HG02870 (cell line): ENCODE results near the gene TMEM266.

ENCODE experiments used
- ATAC-seq: cut with Tn5 transposase; IDR thresholded peaks from one replicate; pipeline ENCODE4 v1.9.1; 2021; ENCODE audit warnings: mild to moderate bottlenecking, moderate library complexity; ENCODE audit not compliant: unreplicated experiment

TMEM266 gene

DNA sequence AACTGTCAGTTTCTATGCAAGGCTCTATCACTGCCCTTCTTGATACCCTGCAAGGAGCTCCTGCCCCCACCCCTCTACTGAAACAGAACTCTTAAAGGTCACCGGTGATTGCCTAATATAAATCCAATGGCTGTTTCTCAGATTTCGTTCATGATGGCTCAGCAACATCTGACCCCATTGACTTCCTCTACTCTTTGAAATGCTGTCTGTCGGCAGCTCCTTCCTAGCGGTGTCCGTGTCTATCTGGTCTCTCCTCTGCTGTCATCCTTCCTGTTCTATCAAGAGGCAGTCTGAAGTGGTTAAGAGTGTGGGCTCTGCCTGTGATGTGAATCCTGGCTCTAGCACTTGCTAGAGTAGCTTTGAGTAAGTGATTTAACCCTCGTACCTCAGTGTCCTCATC is 5.5 kb downstream of the TMEM266 start:
- ATAC-seq, result no peak

DNA sequence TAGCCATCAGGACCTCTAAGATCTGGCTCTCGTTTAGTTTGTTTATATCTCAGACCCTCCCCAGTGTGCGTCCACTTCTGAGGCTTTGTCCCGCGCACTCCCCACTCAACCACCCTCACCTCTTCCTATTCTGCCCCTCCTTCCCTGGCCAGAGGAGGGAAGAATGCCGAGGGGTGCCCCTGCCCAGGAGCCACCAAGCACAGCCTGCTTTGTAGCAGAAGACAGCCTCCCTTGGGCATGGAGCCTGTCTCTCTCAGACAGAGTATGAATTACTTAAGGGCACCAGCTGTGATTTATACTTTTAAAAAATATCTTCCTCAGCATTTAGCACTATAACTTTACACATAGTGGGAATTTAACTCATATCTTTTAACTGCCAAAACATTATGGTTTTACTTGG is 6.0 kb downstream of the TMEM266 start:
- ATAC-seq, result no peak

DNA sequence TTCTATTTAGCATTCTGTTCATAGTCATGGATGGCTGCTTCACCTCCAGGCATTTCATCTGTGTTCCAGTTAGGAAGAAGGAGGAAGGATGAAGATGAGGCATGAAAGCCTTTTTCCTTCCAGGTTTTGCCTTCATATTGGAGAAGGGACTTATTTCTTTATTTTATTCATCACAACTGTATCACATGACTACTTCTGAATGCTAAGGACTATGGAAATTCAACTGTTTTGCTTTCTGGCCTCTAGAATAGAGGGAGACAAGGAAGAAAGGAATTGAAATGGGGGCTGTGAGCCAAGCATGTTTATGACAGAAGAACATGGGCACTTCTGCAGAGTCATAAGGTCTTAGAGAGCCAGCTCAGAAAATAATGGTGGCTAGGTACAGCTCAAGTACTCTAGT is 10.4 kb downstream of the TMEM266 start:
- ATAC-seq, result no peak

DNA sequence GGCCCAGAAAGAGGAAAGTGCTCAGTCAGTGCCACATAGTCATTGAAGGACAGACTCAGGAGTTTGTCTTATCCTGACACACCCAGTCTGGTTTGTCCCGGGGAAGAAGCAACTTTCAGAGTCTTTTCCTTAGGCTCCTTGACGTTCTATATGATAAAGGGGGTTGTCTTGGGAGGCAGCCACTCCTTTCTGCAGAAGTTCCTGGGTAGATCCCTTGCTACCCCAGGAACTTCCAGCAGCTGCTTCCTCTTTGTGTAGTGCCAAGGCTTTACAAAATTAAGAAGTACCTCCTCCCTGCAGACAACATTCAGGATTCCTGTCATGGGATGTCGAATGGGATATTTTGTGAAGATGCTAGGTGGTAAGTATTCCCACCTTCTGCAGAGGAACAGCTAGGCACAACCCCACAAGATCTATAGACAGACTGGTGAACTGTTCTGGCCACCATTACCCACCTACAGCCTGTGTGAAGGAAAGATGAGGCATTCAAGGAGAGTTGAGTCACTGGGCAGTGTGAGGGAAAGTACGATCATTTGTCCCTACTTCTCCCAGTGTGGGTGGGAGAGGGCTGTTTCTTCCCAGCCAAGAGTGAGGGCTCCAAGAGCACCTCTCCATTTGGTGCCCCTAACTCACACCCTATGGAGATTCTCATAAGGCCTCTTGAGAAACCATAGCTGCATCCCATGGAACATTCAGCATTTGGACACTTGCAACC is 11.3 kb downstream of the TMEM266 start:
- ATAC-seq, result no peak

DNA sequence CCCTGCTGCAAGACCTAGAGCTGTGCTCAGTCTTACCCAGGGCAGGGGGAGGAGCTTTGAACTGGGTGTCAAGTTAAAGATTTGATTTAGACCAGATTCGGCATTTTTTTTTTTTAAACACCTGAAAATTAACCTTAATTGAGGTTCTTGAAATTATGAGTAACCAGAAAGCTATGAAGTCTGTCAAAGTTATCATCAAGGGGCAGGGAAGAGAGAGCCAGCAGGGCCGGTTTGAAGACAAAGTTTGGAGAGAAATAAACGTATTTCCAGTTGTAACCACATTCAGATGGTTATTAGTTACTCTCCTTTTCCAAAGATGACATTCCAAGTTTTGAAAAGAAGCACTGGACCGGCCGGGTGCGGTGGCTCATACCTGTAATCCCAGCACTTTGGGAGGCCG is 12.0 kb downstream of the TMEM266 start:
- no peak for ATAC-seq

DNA sequence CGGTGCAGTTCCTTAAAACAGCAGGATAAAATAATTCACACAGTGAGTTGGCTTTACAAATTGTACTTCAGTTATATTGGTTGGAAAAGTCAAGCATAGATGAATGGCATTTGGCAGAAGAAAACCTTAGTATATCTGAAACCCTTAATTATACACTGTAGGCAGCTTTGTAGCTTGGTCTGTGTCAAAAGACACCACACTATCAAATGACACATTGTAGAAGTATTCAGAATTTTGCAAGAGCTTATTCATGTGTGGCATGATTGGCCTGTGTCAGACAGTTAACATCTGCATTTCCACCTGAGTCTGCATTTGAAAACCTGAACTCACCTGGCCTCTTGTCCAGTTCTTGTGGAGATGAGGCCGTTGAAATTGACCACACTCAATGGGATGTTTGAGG is 13.8 kb downstream of the TMEM266 start:
- no peak for ATAC-seq

DNA sequence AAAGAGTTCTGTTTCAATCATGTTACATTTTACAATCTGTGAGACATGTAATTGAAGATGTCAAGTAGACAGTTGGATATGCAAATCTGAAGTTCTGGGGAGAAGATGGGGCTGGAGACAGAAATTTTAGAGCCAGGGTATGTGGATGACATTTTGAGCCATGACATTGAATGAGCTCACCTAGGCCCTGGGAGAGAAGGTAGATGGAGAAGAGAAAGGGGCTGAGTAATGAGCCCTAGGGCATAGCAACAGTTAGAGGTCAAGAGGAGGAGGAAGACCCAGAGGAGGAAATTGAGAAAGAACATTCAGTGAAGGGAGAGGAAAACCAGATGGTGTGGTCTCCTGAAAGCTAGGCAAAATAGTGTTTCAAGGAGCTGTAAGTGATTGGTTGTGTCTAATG is 15.3 kb downstream of the TMEM266 start:
- ATAC-seq, result no peak

DNA sequence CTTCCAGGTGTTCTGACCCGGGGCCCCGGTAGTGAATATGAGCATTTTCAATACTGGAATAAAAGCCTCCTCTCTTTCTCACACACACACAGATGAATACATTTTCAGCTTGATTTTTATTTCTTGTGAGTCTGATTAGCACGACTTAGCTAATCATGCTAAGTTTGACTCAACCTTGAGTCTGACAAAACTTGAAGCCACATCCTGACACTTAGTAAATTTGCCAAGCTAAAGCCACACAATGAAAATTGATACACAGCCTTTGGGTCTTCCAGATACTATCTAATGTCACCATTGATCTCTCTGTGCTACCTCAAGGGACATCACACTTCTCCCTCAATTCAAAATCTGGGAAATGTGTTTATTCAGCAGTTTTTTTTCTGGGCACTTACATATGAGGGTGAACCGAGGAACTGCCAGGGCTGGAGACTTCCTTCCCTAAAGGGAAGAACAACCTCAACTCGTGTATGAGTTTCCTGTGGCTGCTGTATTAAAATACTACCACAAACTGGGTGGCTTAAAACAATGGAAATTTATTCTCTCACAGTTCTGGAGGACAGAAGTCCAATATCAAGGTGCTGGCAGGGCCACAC is 18.6 kb downstream of the TMEM266 start:
- ATAC-seq, result no peak

DNA sequence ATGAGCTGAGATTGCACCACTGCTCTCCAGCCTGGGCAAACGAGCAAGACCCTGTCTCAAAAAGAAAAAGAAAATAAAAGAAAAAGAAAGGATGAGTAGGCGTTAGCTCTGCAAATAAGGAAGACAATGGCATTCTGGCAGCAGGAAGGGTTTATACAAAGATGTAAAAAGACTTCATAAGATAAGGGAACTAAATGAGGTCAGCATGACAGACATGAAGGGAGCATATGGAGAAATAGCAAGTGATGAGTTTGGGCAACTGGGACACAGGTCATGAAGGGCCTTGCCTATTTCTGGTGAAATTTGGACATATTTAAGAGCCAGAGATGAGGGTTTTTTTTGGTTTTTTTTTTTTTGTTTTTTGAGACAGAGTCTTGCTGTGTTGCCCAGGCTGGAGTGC is 24.5 kb downstream of the TMEM266 start:
- ATAC-seq, result no peak

DNA sequence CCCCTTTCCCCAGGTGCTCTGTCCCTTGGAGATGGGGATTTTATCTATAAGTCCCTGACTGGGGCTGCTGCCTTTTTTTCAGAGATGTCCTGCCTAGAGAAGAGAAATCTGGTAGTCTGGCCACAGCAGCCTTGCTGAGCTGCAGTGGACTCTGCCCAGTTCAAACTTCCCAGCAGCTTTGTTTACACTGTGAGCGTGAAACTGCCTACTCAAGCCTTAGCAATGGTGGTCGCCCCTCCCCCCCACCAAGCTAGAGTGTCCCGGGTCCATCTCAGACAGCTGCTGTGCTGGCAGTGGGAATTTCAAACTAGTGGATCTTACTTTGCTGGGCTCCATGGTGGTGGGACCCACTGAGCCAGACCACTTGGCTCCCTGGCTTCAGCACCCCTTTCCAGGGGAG is 38.9 kb downstream of the TMEM266 start:
- ATAC-seq, result no peak

DNA sequence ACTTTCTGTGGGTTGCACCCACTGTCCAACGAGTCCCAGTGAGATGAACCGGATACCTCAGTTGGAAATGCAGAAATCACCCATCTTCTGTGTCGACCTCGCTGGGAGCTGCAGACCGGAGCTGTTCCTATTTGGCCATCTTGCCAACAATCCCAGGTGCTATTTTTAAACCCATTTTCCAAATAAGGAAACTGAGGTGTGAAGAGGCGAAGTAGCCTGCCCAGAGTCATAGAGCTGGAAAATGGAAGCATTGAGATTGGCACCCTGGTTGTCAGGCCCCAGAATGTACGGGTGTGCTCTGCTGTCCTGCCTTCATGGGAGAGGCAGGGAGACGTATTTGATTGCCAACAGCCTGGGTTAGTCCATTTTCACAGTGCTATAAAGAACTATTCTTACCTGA is 39.6 kb downstream of the TMEM266 start:
- ATAC-seq, result no peak

DNA sequence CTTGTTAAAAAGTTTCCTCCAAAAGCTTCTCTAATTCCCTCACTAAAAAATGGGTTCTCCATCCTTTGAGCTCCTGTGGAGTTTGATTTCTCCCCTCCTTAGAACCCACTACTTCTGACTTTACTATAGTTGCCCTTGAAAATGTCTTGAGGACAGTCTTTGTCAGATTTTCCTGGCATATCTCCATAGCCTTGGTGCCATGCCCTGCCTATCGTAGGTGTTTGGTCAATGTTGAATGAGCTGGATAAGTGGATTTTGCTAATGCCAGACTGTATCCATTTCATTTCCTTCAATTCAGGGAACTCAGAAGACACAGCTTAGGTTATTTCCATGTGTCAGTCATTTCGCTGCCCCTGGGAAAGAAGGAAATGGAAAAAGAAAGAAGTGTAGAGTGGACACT is 40.6 kb downstream of the TMEM266 start:
- ATAC-seq, result no peak

DNA sequence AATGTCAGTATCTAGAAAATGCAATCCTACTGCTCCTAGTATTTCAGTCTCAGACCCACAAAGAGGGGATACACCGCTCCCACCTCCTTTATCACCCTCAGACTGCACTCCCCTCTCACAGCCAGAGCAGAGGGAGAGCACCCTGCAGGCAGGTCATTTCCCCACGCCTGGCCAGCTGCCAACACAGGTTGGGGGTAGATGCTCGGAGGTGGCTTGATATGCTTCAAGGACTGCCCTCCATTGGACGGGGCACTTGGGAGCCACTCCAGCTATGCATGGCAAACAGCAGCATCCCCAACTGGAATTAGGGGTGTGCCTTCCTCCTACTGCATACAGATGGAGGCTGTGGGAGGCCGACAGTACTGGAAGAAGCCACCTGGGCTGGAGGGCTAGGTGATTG is 41.9 kb downstream of the TMEM266 start:
- no peak for ATAC-seq

DNA sequence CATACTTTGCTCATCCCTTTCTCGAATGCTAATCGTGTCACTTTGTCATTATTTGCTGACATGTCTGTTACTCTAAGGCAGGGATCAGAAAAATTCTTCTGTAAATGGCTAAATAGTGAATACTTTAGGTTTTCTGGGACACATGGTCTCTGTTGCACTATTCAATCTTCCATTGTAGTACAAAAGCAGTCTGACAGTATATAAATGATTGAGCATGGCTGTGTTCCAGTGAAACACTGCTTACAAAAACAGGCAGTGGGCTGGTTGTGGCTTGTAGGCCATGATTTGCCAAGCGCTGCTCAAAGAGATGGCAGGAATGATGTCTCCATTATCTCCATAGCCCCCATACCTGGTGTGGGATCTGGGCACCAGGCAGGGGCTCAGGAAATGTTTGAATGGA is 45.6 kb downstream of the TMEM266 start:
- no peak for ATAC-seq

DNA sequence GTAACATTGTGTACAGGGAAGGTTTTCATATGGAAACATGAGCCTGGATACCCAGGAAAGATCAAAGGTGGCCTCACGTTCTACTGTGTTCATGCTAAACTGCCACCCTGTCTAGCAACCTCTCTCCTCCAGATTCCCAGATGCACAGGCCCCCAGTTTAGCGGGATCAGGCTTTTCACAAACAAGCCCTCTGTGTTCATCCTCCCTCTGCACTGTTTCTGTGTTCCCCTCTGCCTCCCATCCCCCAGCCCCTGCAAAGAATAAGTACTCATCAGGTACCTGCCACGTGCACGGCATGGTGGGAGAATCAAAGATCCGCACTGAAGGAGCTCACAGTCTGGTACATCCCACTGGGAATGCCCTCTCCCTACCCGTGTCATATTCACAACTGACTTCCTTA is 46.1 kb downstream of the TMEM266 start:
- no peak for ATAC-seq

DNA sequence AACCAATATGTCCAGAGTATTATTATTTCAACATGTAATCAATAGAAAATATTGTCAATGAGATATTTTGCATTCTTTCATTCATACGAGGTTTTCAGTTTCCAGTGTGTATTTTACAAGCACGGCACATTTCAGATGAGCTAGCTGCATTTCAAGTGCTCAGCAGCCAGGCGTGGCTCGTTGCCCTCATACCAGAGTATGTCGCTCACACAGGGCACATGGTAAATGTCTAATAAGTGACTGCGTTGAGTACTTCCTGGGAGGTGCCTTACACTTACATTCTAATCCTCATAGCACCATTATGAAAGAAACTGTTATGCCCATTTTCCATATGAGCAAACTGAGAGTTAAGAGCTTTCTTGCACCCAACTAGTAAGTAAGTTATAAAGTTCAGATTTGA is 47.4 kb downstream of the TMEM266 start:
- ATAC-seq, result no peak

DNA sequence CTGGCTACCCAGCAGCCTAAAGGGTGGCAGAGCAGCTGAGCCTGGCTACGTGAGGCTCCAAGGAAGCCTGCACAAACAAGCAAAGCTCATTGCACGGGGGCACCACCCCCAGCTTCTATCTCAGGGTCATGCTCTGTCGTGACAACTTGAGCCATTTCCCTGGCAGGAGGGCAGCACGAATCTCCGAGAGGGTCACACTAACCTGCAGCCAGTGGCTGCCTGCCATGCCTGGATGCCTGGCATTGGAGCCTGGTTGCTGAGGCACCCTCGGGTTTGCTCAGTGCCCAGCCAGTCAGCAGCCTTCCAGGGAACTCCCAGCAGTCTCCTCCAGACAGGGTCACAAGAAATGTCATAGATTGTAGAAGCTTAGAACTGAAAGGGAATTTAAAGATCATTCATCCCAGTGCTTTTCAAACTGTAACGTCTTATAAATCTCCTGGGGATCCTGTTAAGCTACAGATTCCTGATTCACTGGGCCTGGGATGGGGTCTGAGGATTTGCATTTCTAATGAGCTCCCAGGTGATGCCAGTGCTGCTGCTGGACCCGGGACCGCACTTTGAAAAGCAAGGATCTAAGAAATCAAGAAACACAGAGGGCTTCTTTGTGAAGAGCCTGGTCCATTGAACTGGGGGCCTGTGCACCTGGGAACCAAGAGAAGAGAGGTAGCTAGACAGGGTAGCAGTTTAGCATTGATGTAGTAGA is 48.4 kb downstream of the TMEM266 start:
- no peak for ATAC-seq

DNA sequence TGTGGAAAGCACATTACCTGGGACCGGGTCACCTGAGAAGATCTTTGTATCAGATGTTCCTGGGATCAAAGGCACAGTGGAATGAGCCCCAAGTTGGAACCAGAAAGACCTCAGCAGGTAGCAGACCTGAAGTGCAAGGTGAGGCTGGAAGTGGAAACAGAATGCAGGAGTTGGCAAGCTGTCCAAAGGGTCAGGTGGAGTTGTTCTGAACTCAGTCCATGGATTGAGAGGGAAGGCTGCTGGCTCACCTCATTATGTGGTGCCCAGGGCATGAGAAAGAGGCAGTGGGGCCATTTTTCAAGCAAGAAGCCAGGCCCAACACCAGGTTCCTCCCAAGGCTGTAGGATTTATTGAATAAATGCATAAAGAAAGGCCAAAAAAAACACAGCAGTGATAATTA is 49.3 kb downstream of the TMEM266 start:
- no peak for ATAC-seq

DNA sequence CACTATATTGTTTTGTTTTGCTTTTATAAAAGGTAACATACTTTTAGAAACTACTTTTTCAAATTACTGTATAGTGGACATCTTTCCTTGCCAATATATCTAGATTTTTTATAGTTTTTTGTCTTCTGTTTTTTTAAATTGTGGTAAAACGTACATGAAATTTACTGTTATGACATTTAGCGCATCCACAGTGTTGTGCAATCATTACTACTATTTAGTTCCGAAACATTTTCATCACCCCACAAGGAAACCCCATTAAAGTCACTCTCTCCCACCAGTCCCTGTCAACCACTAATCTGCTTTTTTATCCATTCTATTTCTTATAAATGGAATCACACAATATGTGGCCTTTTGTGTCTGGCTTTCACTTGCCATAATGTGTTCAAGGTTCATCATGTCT is 54.8 kb downstream of the TMEM266 start:
- ATAC-seq, result no peak

DNA sequence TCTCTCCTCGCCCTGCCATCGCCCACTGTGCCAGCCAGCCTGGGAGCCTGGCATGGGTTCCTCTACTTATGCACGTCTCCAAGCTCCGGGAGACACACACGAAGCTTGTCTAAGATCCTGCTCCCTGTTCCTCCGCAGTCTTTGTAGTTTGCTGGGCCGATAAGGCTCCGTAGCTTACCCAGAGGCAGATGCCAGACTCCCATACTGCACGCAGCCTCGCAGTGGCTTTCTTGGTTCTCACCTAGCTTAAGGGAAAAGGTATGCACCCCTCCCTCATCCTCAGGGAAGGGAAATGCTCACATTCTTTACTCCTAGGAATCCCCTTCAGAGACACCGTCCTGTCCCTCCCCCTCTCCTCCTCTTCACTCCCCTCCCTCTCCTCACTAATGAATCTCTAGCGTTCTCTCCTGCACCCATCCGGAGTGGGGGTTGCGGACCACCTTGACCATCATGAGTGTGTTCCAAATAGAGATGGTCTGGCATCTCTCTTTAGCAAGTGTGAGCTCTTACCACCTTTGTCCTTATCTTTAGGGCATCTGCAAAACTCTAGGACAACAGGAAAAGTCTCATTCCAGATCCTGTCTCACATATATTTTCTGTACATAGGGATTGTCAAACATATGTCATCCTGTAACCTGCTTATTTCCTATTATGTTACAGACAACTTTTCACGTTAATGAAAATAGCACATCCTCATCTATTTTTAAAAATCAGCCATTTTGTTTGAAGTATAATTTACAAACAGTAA is 56.5 kb downstream of the TMEM266 start:
- no peak for ATAC-seq

DNA sequence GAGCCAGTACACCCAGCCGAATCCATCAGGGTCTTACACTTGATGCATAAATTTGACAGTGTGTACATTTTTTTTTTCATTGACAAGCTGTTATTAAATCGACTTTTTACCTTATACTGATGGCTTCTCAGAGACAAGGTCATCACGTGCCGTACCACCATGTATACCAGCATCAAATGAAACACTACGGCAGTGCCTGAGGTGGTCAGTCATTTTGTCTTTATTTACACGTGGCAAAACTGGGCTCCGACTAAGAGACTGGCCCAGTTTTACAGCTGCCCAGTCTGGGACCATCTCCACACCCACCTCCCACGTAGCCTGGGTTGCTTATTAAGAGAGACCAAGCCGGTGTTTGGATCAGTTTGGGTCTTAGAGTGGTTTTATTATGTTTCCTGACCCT is 57.4 kb downstream of the TMEM266 start:
- no peak for ATAC-seq

DNA sequence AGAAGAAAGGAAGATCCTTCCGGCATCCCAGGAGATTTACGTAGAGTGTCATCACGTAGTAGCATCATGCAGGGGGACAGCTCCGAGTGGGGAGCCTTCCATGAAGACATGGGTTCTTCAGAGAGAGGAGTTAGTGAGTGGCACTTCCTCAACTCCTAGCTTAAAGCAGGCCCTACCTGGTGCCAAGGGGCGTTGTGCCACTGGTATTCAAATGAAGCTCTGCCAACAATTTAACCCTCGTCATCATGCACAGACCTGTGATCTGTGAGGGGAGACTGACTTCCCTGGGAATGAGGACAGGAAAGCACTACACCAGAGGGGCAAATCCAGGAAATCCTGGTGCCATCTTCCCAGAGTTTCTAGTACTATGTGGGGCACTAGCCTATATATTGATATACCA is 59.0 kb downstream of the TMEM266 start:
- no peak for ATAC-seq
